HG03196 (cell line): ENCODE results near the gene TSPEAR.
"Not testable (repeated sequence)": the region's sequence is repeated elsewhere in the genome, so short reads cannot be mapped to it uniquely, and the experiment has no call there.

Experiments
- ATAC-seq: cut with Tn5 transposase; IDR thresholded peaks from one replicate; pipeline ENCODE4 v1.9.1; 2021; ENCODE audit not compliant: unreplicated experiment

The TSPEAR gene

DNA sequence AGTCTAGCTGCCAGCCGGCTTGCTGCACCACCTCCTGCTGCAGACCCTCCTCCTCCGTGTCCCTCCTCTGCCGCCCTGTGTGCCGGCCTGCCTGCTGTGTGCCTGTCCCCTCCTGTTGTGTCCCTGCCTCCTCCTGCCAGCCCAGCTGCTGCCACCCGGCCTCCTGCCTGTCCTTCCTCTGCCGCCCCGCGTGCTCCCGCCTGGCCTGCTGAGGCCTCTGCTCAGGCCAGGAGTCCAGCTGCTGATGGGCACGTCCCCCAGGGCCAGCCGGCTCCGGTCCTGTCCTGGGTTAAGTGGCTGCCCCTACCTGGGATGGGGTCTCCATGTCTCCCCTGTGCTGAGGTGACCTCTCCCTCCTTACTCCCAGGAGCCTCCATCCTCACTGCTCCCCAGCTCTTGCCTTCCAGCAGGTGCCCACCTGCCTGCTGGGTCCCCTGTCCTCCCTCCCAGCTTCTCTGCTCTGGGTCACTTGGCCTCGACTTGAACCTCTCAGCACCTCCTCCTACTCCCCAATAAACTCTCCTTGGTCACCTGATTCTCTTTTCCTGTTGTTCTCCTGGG lies 98.6 kb downstream of the TSPEAR start:
- no peak for ATAC-seq

DNA sequence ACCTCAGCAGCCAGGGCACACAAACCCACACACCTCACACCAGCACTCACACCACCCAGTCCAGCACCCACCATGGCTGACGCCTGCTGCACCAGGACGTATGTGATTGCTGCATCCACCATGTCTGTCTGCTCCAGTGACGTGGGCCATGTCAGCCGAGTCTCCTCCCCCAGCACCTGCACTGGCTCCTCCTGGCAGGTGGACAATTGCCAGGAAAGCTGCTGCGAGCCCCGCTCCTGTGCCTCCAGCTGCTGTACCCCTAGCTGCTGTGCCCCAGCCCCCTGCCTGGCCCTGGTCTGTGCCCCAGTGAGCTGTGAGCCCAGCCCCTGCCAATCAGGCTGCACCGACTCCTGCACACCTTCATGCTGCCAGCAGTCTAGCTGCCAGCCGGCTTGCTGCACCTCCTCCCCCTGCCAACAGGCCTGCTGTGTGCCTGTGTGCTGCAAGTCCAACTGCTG lies 99.3 kb downstream of the TSPEAR start, which contains the start of gene KRTAP10-8:
TSS of gene KRTAP10-8 (plus strand) at position 51 of the 458 bp plus-strand sequence. CDS start at position 73, 22 bp downstream.
- ATAC-seq, result no peak

DNA sequence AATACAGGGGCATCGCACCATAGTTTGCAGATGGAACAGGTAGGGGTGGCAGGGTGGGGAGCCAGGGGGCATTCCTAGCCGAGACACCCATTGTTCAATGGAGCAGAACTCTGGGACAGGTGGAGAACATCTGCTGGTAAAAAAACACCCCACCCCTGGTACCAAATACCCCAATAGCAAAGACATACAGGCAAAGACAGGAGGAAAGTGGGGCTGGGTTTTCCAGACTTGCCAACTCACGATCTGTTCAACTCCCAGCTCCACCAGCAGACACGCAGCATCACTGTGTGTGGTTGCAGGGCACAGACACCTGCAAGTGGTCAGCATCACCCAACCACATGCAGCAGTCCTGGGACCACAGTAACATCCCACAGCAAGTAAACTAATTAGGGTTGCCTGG lies 99.8 kb downstream of the TSPEAR start:
- ATAC-seq, result no peak

DNA sequence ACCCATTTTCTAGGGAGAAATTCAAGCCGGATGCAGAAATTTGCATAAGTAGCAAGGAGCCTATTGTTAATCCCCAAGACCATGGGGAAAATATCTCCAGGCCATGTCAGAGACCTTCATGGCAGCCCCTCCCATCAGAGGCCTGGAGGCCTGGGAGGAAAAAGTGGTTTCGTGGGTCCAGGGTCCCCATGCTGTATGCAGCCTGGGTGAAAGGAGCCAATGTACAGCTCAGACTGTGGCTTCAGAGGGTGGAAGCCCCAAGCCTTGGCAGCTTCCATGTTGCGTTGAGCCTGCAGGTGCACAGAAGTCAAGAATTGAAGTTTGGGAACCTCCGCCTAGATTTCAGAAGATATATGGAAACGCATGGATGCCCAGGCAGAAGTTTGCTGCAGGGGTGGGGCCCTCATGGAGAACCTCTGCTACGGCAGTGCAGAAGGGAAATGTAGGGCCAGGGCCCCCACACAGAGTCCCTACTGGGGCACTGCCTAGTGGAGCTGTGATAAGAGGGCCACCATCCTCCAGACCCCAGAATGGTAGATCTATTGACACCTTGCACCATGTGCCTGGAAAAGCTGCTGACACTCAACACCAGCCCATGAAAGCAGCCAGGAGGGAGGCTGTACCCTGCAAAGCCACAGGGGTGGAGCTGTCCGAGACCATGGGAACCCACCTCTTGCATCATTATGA lies 101.1 kb downstream of the TSPEAR start:
- ATAC-seq, result not testable (repeated sequence)

DNA sequence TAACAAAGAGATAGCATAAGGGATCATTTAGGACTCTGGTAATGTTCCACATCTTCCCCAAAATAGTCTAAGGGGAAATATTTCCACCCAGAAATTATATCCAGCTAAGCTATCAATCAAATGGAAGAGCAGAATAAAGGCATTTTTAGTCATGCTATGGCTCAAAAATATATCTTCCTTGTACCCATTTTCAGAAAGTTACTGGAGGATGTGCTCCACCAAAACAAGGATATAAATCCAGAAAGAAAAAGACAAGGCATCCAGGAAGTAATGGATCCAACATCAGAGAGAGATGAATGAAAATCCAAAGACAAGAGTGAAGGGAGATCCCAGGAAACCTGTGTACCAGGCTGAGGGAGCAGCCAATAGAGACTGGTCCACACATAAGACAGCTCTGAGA lies 102.2 kb downstream of the TSPEAR start:
- ATAC-seq, result no peak

DNA sequence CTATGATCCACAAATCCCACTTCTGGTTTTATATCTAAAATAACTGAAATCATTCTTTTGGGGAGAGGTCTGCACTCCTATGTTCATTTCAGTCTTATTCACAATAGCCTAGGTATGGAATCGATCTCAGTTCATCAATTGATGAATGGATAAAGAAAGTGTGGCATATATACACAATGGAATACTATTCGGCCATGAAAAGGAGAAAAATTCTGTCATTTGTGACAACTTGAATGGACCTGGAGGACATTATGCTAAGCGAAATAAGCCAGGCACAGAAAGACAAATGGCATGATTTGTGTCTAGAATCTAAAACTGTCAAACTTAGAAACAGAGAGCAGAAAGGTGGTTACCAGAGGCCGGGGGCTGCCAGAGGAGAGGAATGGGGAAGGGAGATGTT lies 104.9 kb downstream of the TSPEAR start:
- no peak for ATAC-seq

DNA sequence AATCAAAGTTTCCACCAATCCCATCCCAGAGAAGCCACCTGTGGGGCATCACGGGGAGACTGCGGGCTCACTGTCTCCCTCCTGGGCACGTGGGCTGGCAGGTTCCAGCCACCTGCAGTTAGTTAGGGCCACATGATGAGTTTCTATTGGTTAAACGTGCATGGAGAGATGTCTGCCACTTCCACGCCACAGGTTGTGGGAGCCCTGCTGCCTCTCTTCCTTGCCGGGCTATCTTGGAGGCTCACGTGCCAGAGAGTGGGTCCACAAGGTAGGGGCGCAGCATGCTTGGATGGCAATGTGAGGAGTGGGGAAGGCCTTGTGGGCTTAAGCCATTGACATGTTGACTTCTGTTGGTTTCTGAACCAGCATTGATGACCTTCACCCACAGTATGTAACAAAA lies 107.5 kb downstream of the TSPEAR start:
- no peak for ATAC-seq

DNA sequence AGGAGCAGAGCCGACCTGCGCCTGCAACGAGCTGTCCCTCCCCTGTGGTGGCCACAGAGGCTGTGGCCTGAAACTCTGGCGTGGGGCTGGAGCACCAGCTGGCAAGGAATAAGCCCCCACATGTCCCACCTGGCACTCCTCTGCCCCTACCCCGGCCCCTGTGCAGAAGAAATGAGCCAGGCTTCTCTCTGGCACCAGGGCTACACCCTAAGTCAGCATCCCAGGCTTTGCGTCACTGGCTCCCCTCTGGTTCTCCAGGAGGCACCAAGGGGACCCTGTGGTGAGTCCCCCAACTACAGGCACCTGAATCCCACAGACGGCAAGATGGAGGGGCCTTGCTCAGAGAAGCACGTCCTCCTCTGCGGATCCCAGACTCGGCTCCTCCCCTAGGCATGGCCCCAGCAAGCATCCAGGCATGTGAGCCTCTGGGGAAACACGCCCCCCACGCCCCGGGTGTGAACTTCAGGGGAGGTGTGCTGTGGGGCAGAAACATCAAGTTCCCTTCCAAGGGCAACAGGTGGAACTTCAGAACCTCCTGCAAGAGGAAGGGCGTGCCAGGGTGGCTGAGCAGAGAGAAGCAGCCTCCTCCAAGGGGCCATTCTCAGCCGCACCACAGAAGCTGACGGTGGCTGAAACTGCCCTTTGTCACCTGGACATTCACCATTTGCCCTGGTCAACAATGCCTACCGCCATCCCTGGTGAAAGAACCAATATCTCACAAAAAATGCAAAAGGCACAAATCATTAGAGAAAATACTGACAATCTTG lies 108.1 kb downstream of the TSPEAR start:
- no peak for ATAC-seq

DNA sequence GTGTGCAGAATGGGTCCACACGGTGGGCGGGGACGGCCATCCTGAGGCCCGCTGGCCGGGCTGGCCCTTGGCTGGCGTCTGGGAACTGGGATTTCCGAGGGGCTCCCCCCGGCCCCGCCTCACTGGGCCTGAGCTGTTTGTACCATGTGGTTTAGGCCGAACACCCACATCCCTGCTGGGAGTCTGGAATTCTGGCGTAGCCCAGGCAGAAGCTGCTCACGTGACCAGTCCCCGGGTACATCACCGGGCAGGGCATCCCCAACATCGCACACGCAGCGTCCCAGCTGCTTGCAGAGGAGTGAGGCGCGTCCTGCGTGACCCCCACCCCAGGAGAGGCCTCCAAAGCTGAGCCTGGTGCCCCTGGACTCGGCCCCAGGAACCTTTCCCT lies 108.9 kb downstream of the TSPEAR start:
- no peak for ATAC-seq

DNA sequence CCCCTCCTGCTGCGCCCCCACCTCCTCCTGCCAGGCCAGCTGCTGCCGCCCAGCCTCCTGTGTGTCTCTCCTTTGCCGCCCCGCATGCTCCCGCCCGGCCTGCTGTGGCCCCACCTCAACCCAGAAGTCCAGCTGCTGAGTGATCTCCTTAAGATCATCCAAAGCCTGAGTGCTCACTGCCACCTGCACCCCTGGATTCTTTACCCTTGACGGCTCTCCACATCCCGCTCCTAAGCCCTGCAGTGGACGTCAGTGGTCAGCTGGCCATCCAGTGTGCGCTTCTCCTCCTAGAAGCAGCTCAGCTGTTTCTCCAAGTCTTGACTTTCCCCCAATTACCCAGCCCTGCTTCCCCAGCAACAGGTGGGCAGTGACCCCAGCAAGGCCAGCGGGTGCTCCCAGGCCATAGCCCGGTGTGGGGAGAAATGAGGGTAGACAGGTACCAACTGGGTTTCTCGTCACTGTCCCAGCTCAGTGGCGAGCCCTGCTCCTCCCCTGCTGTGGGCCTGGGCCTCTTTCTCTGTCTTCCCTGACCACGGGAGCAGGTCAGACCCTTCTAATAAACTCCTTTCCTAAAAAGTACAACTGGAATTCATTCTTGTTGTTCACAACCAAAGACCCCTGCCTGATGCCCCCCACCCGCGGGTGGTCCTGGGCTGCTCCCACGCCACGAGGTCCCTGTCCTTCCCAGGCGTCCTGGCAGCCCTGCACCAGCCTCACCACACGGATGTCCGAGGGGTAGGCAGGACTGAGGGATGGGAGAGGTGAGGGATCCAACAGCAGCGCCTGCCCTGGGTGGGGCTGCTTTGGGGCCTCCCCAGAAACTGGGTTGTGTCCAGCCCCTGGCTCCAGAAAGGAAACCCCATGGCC lies 109.5 kb downstream of the TSPEAR start:
- no peak for ATAC-seq

DNA sequence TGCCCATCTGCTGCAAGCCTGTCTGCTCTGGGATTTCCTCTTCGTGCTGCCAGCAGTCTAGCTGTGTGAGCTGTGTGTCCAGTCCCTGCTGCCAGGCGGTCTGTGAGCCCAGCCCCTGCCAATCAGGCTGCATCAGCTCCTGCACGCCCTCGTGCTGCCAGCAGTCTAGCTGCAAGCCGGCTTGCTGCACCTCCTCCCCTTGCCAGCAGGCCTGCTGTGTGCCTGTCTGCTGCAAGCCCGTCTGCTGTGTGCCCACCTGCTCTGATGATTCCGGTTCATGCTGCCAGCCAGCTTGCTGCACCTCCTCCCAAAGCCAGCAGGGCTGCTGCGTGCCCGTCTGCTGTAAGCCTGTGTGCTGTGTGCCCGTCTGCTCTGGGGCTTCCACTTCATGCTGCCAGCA lies 110.3 kb downstream of the TSPEAR start:
- ATAC-seq, result not testable (repeated sequence)

DNA sequence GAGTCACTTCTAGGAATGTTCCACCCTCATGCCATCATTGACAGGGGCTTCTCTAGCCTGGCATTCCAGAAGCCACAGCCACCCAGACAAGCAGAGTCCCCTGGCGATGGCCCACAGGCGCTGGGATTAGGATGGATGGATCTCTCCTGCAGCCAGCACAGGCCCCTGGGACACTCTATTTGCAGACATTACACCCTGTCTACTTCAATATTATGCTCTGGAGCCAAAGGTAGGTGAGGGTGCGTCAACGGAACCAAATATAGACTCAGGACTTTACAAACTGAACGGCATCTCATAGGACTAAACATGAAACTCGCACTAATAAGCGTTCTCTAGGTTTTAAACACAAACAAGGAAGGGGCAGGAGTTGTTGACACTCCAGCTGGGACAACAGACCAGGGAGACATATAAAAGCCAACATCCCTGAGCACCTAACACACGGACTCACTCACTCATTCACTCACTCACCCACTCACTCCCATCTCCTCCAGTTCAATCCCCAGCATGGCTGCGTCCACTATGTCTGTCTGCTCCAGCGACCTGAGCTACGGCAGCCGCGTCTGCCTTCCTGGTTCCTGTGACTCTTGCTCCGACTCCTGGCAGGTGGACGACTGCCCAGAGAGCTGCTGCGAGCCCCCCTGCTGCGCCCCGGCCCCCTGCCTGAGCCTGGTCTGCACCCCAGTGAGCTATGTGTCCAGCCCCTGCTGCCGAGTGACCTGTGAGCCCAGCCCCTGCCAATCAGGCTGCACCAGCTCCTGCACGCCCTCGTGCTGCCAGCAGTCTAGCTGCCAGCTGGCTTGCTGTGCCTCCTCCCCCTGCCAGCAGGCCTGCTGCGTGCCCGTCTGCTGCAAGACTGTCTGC lies 111.0 kb downstream of the TSPEAR start, which contains the start of gene KRTAP10-7:
TSS of gene KRTAP10-7 (plus strand) at position 480 of the 861 bp plus-strand sequence. CDS start at position 505, 25 bp downstream.
- ATAC-seq, result not testable (repeated sequence)

DNA sequence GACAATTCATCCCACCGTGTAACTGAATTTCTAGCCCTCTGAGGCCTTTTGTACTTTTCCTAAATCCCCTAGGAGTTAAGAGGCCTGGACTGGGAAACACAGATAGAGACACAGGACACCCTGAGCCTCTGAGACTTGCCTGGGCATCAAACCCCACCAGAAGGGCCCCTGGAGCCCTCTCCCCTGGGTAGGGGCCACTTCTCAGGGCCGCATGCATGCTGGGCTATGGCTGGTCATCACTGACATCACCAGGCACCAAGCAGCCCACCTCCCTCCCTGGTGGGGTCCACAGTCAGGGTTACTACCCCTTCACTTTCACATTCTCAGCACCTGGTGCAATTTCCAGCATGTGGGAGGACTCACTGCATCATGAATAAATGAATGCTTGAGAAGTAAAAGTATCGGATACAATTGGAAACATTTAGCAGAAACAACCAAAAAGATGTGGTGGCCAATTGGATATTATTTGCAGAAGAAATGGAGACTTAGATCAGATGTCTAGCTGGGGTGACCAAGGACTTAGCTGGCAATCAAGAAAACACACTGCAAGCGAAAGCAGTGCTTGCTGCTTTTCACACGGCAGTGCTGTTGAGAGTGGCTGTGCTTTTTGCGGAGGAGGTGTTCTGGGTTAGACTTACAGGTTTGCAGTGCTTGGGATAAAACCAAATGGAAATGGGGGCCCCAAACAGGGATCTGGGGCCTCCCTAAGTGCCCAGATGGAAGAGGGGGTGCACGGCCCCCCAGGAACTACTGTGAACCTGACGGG lies 111.9 kb downstream of the TSPEAR start:
- ATAC-seq, result no peak

DNA sequence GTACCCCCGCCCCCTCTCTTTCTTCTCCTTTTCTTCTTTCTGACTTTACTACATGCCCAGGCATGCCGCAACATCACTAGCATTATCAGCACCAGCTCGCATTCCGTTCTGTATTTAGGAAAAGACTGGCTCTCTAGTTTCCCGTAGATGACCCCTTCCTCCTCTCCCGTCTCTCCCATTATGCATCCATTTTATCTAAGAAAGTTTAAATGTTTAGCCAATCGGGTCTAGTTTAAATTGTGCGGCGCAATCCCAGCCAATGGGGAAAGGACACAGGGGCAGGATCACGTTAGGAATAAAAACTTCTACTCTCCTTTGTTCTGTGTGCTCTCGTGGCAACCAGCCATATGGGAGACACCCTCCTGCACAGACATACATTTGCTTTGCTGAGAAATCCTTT lies 113.3 kb downstream of the TSPEAR start:
- no peak for ATAC-seq

DNA sequence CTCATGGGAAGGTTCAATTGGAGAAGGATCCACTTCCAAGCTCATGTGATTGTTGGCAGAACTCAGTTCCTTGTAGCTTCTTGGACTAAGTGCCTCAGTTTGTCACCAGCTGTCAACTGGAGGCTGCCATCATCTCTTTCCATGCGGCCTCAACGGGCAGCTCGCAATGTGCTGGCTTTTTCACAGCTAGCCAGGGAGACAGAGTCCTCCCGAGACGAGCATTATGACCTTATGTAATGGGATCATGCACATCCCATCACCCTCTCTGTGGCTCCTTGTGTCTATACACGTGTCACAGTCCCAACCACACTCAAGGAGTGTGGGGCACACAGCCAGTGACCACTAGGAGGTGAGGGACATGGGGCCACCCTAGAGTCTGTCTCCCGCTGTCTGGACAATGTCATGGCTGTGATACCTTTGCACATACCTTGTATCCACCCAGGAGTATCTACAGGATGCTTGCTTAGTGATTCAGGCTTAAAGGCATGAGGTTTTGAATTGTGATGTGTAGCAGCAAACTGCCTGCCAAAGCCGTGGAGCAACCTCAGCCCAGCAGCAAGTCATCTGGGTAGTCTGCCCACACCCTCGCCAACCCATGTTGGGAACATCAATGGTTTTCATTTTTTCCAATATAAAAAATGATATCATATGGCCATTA lies 115.2 kb downstream of the TSPEAR start:
- no peak for ATAC-seq

DNA sequence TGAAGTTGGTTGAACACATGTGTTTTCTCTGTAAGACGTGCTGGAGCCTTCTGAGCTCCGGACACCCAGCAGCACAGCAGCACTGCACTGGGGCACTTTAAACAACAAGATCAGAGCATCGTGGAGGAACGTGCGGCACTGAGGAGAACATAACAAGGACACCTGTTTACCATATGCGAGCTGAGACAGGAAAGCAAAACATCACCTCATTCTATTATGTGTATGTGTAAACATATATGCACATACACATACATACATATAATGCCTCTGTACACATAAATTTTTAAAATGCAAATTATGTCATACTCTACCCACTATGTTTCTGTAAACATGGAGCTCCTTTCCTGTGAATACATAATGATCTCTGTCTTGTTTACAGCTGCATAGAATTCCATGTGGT lies 115.8 kb downstream of the TSPEAR start:
- ATAC-seq, result no peak

DNA sequence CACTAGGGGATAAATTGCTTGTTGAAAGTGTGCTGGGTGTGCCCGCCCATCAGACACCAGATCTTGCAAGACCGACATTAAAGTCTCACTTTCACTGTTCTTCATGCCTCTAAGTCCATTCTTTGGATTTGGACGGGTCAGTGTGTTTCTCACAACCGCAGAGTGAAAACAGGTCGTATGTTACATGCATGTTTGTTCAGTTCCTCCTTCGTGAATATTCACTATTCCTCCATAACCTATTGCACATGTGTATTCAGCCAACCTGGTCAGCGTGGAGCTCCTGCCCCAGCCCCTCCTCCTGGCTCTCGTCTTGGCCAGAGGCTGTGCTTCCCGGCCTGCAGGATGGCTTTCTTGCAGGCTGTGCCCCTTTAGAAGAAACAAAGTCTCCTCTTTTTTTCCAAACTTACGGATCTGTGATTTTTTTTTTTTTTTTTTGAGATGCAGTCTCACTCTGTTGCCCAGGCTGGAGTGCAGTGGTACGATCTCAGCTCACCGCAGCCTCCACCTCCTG lies 116.9 kb downstream of the TSPEAR start:
- ATAC-seq, result no peak

DNA sequence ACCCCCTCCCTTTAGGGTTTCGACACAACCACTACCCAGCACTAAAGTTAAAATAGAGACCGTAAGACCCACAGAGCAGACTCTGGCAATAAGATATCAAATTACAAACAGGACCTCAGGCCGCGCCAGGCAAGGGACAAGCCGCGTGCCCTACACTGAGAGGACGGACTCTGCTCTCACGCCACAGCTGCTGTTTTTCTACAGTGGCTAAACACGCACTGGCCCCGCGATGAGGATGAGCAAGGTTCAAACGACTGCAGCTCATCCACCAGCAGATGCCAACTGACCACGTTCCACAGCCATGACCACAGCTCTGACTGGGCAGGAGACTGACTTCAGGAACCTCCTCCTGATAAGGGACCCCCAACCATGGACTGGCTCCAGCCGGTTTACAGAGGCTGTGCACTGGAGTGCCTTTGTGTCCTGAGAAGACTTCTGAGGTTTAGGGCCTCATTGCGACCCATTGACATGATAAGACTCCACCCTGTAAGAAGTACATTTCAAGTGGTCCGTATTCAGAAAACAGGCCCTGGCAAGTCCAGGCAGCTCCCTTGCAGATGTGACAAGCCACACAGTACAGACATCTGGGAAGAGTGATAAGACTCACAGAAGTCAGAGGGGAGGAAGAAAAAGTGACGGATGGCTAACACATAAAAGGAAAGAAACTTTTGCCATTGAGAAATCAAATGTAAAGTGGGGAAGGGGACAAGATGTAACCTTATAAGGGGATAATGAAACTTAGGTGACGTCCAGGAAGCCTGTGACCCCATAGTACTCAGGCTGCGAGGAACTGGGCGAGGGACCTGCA lies 117.6 kb downstream of the TSPEAR start:
- ATAC-seq, result no peak
